Activated naive CD8-positive, alpha-beta T cell treated with anti-CD3 and anti-CD28 coated beads, Interleukin-2, amount 50 U/mL, for 16 hours (primary cell): Measurements from ENCODE around the gene TMEM255B.
A peak's percentile ranks its signal among the peaks of the same experiment; 100 is the strongest.
"Not testable (repeated sequence)": the region's sequence is repeated elsewhere in the genome, so short reads cannot be mapped to it uniquely, and the experiment has no call there.

ENCODE experiments used
- DNase-seq: peaks from one replicate; pipeline ENCODE4 v3.0.0-alpha.2; 2020; ENCODE audit warnings: low read depth, low spot score

TMEM255B gene

DNA sequence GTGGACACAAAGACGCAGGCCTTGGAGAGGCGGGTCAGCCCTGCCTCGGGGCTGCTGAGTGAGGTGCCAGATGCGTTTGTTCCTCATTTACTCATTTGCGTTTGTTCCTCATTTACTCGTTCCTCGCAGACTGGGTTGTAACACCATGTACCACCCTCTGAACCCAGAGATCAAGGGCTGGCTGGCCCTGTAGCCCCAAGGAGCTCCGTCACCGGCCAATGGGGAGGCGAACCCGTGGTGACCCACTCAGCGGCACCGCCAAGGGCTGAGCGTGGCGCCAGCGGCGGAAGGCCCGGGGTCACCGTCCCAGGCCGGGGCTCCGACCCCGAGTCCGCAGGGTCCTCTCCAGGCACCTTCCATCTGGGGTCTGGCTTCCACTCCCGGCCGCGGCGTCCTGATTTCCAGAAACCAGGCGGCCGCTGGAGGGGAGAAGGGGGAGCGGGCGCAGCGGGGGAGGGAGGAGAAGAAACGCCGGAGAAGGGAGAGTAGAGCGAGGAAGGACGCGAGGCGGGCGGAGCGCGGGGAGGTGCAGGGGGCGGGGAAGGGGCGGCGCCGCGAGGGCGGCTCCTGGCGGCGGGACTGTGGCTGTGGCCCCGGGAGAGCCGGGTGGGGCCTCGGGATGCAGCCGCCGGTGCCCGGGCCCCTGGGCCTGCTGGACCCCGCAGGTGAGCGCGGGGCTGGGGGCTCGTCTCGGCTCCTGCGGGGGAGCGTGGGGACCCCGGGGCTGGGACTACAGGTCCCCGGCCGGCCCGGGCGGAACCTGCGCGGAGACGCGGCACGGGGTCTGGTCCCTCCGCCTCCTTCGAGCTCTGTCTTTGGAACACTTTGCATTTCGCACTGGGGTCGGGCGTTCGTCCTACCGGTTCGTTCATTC lies at the start of gene TMEM255B:
Gene TMEM255B, plus strand, starts transcription at position 576 of the 874 bp plus-strand sequence. Its CDS starts 44 bp downstream, at position 620.
- peak; percentile 42 for DNase-seq

DNA sequence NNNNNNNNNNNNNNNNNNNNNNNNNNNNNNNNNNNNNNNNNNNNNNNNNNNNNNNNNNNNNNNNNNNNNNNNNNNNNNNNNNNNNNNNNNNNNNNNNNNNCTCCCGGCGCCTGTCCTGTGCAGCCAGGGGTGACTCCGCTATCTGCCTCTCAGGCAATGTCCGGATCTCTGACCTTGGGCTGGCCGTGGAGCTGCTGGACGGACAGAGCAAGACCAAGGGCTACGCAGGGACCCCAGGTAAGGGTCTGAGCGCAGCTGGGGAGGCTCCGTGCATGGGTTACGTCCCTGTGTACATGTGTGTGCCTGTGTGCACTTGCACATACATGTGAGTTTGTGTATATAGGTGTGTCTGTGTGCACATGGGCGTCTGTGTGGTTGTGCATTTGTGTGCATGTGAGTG lies 36.1 kb upstream of the TMEM255B start:
- no peak for DNase-seq

DNA sequence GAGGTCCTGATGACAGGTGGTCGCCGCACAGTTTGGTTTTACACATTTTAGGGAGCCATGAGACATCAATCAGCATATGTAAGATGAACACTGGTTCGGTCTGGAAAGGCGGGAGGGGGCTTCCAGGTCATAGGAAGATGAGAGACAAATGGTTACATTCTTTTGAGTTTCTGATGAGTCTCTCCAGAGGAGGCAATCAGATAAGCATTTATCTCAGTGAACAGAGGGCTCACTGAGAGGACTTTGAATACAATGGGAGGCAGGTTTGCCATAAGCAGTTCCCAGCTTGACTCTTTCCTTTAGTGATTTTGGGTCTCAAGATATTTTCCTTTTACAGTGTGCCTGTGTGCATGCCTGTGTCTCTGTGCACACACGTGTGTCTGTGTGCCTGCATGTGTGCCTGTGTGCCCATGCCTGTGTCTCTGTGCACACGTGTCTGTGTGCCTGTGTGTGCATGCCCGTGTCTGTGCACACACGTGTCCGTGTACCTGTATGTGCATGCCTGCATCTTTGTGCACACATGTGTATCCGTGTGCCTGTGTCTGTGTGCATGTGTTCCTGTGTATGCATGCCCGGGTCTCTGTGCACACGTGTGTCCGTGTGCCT lies 35.5 kb upstream of the TMEM255B start:
- no peak for DNase-seq

GRCh38 chr13:113724016-113724758 lies 34.8 kb upstream of the TMEM255B start:
- no peak for DNase-seq

GRCh38 chr13:113724780-113725315 lies 34.2 kb upstream of the TMEM255B start:
- DNase-seq = peak; percentile 80

GRCh38 chr13:113725329-113726105 lies 33.5 kb upstream of the TMEM255B start:
- DNase-seq = peak; percentile 47

DNA sequence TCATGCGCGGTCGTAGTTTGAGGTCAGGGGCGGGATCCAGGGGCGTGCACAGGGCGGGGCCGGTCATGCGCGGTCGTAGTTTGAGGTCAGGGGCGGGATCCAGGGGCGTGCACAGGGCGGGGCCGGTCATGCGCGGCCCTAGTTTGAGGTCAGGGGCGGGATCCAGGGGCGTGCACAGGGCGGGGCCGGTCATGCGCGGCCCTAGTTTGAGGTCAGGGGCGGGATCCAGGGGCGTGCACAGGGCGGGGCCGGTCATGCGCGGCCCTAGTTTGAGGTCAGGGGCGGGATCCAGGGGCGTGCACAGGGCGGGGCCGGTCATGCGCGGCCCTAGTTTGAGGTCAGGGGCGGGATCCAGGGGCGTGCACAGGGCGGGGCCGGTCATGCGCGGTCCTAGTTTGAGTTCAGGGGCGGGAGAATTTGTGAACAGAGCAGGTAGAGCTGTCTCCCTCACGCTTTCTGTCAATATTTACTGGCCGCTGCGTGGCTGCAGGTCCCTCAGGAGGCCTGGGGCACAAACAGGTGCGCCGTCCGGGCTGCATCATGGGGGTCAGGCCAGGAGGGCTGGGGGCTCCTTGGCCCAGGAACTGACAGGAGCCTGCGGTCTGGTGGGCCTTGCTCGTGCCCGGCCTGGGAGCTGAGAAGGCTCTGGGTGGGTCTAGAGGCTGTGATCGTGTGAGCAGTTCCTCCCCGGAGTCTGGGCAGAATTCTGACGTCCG lies 32.8 kb upstream of the TMEM255B start:
- DNase-seq = not testable (repeated sequence)

DNA sequence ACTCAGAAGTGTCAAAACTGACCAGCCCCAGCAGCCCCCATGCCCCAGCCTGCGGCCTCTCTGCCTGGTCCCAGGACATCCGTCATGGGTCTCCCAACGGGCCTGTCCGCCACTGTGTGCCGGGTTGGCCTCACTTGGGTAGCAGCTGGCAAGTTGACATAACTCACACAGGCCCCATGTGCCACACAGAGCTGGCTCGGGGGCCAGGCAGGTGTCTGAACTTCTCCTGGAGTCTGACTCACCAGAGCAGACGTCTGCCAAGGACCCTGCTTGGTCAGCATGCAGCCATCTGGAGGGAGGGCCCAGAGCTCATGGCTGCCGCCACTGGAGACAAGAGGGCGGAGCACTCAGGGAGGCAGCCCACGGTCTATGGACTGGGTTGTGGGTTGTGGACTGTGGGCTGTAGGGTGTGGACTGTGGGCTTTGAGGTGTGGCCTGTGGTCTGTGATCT lies 32.0 kb upstream of the TMEM255B start:
- no peak for DNase-seq

- DNase-seq = no peak
Observed at GRCh38 chr13:113728571-113729054, 30.4 kb upstream of the TMEM255B start.

DNA sequence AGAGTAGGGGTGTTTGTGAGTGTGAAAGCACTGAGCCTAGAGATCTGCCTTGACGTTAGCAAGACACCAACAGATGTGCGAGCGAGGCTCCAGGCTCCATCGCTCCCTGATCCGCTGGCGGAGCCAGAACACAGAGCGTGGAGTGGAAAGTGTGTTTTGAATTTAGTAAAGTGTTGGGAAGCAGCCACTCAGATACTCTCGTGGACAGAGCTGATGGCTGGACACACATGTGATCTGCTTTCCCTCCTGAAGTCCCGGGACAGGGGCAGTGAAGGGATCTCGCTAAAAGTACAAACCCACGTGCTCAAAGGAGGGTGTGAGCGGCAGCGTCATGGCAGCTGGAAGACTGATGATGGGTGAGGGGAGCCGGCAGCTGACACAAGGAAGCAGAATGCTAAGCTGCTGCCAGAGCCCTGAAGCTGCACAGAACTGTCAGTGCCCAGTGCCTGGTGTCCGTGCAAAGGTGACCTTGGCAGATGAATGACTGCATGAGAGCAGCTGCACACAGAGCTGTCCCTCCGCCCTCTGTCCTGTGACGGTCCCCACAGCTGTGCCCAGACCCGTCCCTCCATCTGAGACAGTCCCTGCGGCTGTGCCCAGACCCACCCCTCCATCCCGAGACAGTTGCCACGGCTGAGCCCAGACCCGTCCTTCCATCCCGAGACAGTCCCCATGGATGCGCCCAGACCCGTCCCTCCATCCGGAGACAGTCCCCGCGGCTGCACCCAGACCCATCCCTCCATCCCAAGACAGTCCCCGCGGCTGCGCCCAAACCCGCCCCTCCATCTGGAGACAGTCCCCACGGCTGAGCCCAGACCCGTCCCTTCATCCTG lies 29.6 kb upstream of the TMEM255B start:
- DNase-seq = no peak

DNA sequence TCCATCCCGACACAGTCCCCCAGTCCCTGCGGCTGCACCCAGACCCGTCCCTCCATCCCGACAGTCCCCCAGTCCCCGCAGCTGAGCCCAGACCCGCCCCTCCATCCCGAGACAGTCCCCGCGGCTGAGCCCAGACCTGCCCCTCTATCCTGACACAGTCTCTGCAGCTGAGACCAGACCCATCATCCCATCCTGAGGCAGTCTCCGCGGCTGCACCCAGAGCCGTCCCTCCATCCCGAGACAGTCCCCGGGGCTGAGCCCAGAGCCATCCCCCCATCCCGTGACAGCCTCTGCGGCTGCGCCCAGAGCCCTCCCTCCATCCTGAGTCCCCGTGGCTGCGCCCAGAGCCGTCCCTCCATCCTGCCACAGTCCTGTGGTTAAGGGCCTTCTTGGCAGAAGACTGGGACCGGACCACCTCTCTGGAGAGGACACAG lies 28.8 kb upstream of the TMEM255B start:
- no peak for DNase-seq

- DNase-seq = no peak
Observed at GRCh38 chr13:113730831-113731191, 28.2 kb upstream of the TMEM255B start.

GRCh38 chr13:113731192-113732175 lies 27.5 kb upstream of the TMEM255B start:
- DNase-seq = no peak

- no peak for DNase-seq
Observed at GRCh38 chr13:113732176-113732960, 26.7 kb upstream of the TMEM255B start.

DNA sequence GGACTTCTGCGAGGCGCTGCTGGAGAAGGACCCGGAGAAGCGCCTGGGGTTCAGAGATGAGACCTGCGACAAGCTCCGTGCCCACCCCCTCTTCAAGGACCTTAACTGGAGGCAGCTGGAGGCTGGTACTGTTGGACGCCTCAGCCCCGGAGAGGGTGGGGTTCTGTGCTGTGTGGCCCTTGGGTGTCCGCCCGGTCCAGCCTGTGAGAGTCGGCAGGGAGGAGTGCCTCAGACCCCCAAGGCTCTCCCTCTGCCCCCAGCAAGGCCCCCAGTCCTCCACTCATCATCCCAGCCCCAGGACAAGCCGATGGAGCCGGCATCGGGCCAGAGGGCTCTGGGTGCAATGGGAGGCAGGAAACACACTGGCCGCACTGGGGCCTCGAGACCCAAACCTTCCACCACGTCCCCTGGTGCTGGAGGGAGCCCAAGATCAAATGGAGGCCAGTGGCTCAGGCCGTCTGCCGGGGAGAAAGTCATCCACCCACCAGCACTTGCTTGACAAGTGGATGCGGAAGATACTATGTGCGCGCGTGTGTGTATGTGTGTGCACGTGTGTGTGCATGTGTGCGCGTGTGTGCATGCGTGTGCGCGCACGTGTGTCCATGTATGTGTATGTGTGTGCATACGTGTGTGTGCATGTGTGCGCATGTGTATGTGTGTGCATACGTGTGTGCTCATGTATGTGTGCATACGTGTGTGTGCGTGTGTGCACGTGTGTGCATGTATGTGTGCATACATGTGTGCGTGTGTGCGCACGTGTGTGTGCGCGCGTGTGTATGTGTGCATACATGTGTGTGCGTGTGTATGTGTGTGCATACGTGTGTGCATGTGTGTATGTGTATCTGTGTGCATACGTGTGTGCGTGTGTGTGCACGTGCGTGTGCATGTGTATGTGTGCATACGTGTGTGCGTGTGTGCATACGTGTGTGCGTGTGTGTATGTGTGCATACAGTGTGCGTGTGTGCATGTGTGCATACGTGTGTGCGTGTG lies 25.8 kb upstream of the TMEM255B start:
- no peak for DNase-seq
